GM13976 (cell line): Measurements from ENCODE around the gene WFIKKN1.

Source experiments
- DNase-seq: peaks from one replicate; pipeline ENCODE4 v3.0.0; 2012; ENCODE audit warnings: low spot score
- CTCF ChIP-seq: IDR thresholded peaks from 2 replicates; pipeline ENCODE4 v1.5.1; 2012; ENCODE audit warnings: borderline replicate concordance, mild to moderate bottlenecking; ENCODE audit not compliant: insufficient read depth; ENCODE audit errors: extremely low read depth, missing control alignments, control extremely low read depth
- in situ Hi-C: fragments of 300-500 bp; cut with MboI; formaldehyde crosslinking; loops from one replicate; pipeline ENCODE4 v1.12.0; 2022; ENCODE audit warnings: low sequenced_read_pairs, mixed read lengths, inconsistent platforms; ENCODE audit not compliant: unreplicated experiment

WFIKKN1 gene

GRCh38 chr16:672371-672770 is 41.6 kb downstream of the WFIKKN1 start:
- TF ChIP-seq CTCF = no peak
- in situ Hi-C loops = no loop called here
- no peak for DNase-seq

GRCh38 chr16:672851-673250 is 42.1 kb downstream of the WFIKKN1 start:
- no peak for TF ChIP-seq CTCF
- in situ Hi-C loops = no loop called here

GRCh38 chr16:673399-673991 is 42.7 kb downstream of the WFIKKN1 start:
- in situ Hi-C loops = no loop called here
- TF ChIP-seq CTCF = no peak
- no peak for DNase-seq

More at GRCh38 chr16:672851-673250, 42.1 kb downstream of the WFIKKN1 start:
- DNase-seq = no peak

GRCh38 chr16:674214-674881 is 43.6 kb downstream of the WFIKKN1 start:
- TF ChIP-seq CTCF = no peak
- in situ Hi-C loops = no loop called here
- no peak for DNase-seq

- no peak for DNase-seq
- TF ChIP-seq CTCF = no peak
- in situ Hi-C loops = no loop called here
Measured at GRCh38 chr16:674968-675883, 44.4 kb downstream of the WFIKKN1 start, which contains the start of gene RHBDL1. Gene RHBDL1, plus strand, starts transcription at chr16:675671. Its CDS starts 120 bp downstream, at chr16:675791.

GRCh38 chr16:675884-676564 is 45.2 kb downstream of the WFIKKN1 start:
- TF ChIP-seq CTCF = no peak

More at GRCh38 chr16:675884-676564, 45.2 kb downstream of the WFIKKN1 start:
- no peak for DNase-seq
- in situ Hi-C loops = no loop called here
